Panc1 (cell line): ENCODE measurements around the gene DHX36.

Source experiments
- SIN3A ChIP-seq: IDR thresholded peaks from 2 replicates; pipeline ENCODE4 v1.6.1; 2012; ENCODE audit warnings: low read depth, mild to moderate bottlenecking, low read length, moderate library complexity, borderline replicate concordance; ENCODE audit not compliant: insufficient read depth
- TF ChIP-seq, protein P1 (sequence below), 2 experiments: IDR thresholded peaks; 2 replicates each; pipeline ENCODE4 v1.6.1; 2011 to 2012; ENCODE audit warnings: low read depth in 2 of 2, control low read depth in 1 of 2, low read length in 1 of 2, mild to moderate bottlenecking in 1 of 2, moderate library complexity in 1 of 2; ENCODE audit not compliant: insufficient read depth in 1 of 2
- TF ChIP-seq, protein P2 (sequence below): fragments of 450-650 bp; IDR thresholded peaks from 2 replicates; pipeline ENCODE4 v1.5.1; 2017; ENCODE audit warnings: mild to moderate bottlenecking

DNA sequence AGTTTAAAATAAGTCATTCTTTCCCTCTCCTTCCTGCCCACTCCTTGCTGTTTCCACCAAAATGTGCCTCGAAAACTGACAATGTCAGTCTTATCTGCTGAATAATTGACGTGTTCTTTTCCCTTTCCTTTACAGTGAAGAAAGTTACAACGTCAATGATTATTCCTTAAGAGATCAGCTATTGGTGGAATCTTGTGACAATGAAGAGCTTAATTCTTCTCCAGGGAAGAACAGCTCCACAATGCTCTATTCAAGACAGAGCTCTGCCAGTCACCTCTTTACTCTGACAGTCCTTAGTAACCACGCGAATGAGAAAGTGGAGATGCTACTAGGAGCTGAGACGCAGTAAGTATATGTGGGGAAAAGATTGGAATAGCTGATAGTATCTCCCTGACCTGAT lies 84.1 kb downstream of the DHX36 start:
- TF ChIP-seq, protein P1, sequence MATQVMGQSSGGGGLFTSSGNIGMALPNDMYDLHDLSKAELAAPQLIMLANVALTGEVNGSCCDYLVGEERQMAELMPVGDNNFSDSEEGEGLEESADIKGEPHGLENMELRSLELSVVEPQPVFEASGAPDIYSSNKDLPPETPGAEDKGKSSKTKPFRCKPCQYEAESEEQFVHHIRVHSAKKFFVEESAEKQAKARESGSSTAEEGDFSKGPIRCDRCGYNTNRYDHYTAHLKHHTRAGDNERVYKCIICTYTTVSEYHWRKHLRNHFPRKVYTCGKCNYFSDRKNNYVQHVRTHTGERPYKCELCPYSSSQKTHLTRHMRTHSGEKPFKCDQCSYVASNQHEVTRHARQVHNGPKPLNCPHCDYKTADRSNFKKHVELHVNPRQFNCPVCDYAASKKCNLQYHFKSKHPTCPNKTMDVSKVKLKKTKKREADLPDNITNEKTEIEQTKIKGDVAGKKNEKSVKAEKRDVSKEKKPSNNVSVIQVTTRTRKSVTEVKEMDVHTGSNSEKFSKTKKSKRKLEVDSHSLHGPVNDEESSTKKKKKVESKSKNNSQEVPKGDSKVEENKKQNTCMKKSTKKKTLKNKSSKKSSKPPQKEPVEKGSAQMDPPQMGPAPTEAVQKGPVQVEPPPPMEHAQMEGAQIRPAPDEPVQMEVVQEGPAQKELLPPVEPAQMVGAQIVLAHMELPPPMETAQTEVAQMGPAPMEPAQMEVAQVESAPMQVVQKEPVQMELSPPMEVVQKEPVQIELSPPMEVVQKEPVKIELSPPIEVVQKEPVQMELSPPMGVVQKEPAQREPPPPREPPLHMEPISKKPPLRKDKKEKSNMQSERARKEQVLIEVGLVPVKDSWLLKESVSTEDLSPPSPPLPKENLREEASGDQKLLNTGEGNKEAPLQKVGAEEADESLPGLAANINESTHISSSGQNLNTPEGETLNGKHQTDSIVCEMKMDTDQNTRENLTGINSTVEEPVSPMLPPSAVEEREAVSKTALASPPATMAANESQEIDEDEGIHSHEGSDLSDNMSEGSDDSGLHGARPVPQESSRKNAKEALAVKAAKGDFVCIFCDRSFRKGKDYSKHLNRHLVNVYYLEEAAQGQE (IDR thresholded peaks at IDR 0.05; ENCODE audit: insufficient read depth in 1 of 2, low read depth in 2 of 2, low read length in 1 of 2): no peak
- TF ChIP-seq, protein P2, sequence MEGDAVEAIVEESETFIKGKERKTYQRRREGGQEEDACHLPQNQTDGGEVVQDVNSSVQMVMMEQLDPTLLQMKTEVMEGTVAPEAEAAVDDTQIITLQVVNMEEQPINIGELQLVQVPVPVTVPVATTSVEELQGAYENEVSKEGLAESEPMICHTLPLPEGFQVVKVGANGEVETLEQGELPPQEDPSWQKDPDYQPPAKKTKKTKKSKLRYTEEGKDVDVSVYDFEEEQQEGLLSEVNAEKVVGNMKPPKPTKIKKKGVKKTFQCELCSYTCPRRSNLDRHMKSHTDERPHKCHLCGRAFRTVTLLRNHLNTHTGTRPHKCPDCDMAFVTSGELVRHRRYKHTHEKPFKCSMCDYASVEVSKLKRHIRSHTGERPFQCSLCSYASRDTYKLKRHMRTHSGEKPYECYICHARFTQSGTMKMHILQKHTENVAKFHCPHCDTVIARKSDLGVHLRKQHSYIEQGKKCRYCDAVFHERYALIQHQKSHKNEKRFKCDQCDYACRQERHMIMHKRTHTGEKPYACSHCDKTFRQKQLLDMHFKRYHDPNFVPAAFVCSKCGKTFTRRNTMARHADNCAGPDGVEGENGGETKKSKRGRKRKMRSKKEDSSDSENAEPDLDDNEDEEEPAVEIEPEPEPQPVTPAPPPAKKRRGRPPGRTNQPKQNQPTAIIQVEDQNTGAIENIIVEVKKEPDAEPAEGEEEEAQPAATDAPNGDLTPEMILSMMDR: no peak
- no peak for TF ChIP-seq SIN3A
